K562 (cell line): ENCODE measurements around the gene GCDH. TPM values are rescaled to one million over a fixed set of nuclear protein-coding genes. Genes with fewer than 3 reads are reported as not detected.
A peak's percentile ranks its signal among the peaks of the same experiment; 100 is the strongest.

Source experiments
- CTCFL ChIP-seq: IDR thresholded peaks from 2 replicates; pipeline ENCODE4 v1.6.1; 2011; ENCODE audit warnings: borderline replicate concordance, low read depth, mild to moderate bottlenecking, moderate library complexity, low read length; ENCODE audit not compliant: insufficient read depth, poor library complexity, severe bottlenecking
- DACH1 ChIP-seq: fragments of 450-650 bp; IDR thresholded peaks from 2 replicates; pipeline ENCODE4 v1.6.1; 2018; ENCODE audit not compliant: partially characterized antibody
- E2F8 ChIP-seq: fragments of 450-650 bp; IDR thresholded peaks from 2 replicates; pipeline ENCODE4 v1.7.1; 2018; ENCODE audit warnings: mild to moderate bottlenecking, low read depth; ENCODE audit not compliant: partially characterized antibody
- ETV5 ChIP-seq: sonication (generic); formaldehyde crosslinking; IDR thresholded peaks from 2 replicates; pipeline ENCODE4 v1.4.0; 2020; ENCODE audit warnings: low read depth, mild to moderate bottlenecking, missing genetic modification reagents
- KHSRP ChIP-seq: fragments of 450-650 bp; IDR thresholded peaks from 2 replicates; pipeline ENCODE4 v1.6.1; 2017
- MYNN ChIP-seq, 2 experiments: sonication (generic); formaldehyde crosslinking in 1 of 2; IDR thresholded peaks; 2 replicates each; pipeline versions ENCODE4 v1.5.0 to v1.6.1; 2016 to 2020; ENCODE audit warnings: antibody characterized with exemption in 1 of 2, missing genetic modification reagents in 1 of 2
- NR2F6 ChIP-seq: fragments of 450-650 bp; formaldehyde crosslinking; IDR thresholded peaks from 2 replicates; pipeline ENCODE4 v1.4.0; 2020; ENCODE audit warnings: mild to moderate bottlenecking
- RBM17 ChIP-seq: fragments of 200-400 bp; formaldehyde crosslinking; IDR thresholded peaks from 2 replicates; pipeline ENCODE4 v1.6.1; 2017; ENCODE audit warnings: low read depth, mild to moderate bottlenecking, low read length, borderline replicate concordance
- TCF7L2 ChIP-seq: fragments of 150-350 bp; IDR thresholded peaks from 2 replicates; pipeline ENCODE4 v1.6.1; 2016; ENCODE audit warnings: low read depth, mild to moderate bottlenecking, low read length, moderate library complexity
- XRCC4 ChIP-seq: IDR thresholded peaks from one replicate; pipeline ENCODE4 v1.6.1; 2011; ENCODE audit not compliant: insufficient read depth, insufficient read length; ENCODE audit errors: extremely low read depth
- ZNF79 ChIP-seq: fragments of 250-450 bp; sonication (Bioruptor Pico); IDR thresholded peaks from 2 replicates; pipeline ENCODE4 v1.4.0; 2020; ENCODE audit warnings: low read depth, mild to moderate bottlenecking, moderate library complexity
- polyA plus RNA-seq, 8 experiments: library from polyadenylated mRNA; depleted of rRNA in 4 of 8; stranded (reverse) in 5 of 8; unstranded in 3 of 8; fragments of >200 nt; fragmentation: Nextera tagmentation in 2 of 8; fragmentation: Illumina TruSeq in 1 of 8; extraction: Ambion mirVana in 2 of 8; extraction: Trizol in 1 of 8; gene quantifications; 2 replicates each; pipeline versions ENCODE4 v1.2.1 to v1.2.3, GENCODE V29; 2011 to 2014; ENCODE audit warnings: inconsistent platforms in 1 of 8, missing spikeins in 1 of 8
- total RNA-seq, 7 experiments: library from RNA; depleted of rRNA in 6 of 7; stranded (reverse); fragments of >200 nt in 6 of 7; fragmentation: Illumina TruSeq in 2 of 7; extraction: Trizol in 2 of 7; gene quantifications; 2 replicates each; pipeline versions ENCODE4 v1.2.1 to v1.2.3, GENCODE V29; 2011 to 2021; ENCODE audit warnings: low replicate concordance in 1 of 7
- TF ChIP-seq, protein P1 (sequence below): fragments of 250-450 bp; sonication (Bioruptor Pico); IDR thresholded peaks from 2 replicates; pipeline ENCODE4 v1.9.0; 2021; ENCODE audit warnings: mild to moderate bottlenecking
- TF ChIP-seq, protein P2 (sequence below): sonication (generic); formaldehyde crosslinking; IDR thresholded peaks from 2 replicates; pipeline ENCODE4 v1.8.0; 2022; ENCODE audit warnings: missing genetic modification reagents, mild to moderate bottlenecking, moderate library complexity, borderline replicate concordance
- TF ChIP-seq, protein P3 (sequence below): fragments of 250-450 bp; sonication (Bioruptor Pico); IDR thresholded peaks from 2 replicates; pipeline ENCODE4 v1.5.0; 2021
- TF ChIP-seq, protein P4 (sequence below): fragments of 450-650 bp; IDR thresholded peaks from 2 replicates; pipeline ENCODE4 v1.6.1; 2018; ENCODE audit not compliant: partially characterized antibody

Gene GCDH
- total and polyA plus RNA-seq, 9 of the 15 experiments (the other 6 are each of a cell fraction or from before 2014, with no cell fraction given) = 2.9 to 50.8 (median 19.1) TPM

DNA sequence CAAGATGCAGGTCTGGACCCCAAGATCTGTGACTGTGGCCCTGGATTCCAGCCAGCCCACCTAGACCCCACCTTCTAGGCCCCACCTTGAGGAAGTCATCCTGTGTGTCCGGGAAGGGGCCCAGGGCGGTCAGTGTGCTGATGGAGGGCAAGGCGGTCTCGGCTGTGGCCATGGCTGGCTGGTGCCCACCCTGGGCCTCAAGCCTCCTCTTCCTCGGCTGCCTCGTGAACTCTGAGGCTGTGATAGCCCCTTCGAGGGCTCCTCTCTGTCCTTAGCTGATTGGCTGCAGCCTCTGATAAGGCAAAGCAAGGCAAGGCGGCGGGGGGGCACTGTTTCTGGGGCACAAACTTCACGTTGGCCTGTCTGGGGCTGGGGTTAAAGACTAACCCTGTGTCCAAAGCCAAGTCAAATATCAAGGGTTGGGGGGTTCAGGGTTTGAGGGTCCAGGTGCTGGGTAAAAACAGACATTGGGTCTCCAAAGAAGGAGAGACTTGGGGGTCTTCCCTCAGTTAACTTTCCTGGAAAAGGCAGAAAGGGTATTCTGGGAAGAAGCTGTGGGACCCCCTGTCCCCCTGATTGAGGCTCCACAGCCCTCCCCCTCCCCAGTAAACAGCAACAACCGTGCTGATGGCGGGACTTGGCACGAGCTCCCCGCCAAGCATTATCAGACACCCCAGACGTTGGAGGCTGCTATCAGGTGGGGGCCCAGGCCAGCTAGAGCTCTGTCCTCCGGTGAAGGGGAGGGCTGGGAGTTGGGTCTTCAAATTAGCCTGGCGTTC is 3.8 kb upstream of the GCDH start, which contains the start of gene KLF1 (continued):
- TF ChIP-seq DACH1 (no peak), KHSRP (no peak), E2F8 (peak; percentile 67), CTCFL (no peak), TCF7L2 (no peak), XRCC4 (no peak), ZNF79 (CRISPR knock-in tag) (no peak), ETV5 (CRISPR knock-in tag) (peak; percentile 38), RBM17 (no peak), MYNN (IDR thresholded peaks at IDR 0.05) (peak; percentile 45; the same call in 1 of the 2 replicates), MYNN (CRISPR knock-in tag; IDR thresholded peaks at IDR 0.05) (no peak), NR2F6 (CRISPR knock-in tag) (no peak)
- TF ChIP-seq, protein P1, sequence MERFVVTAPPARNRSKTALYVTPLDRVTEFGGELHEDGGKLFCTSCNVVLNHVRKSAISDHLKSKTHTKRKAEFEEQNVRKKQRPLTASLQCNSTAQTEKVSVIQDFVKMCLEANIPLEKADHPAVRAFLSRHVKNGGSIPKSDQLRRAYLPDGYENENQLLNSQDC = no peak
- TF ChIP-seq, protein P2, sequence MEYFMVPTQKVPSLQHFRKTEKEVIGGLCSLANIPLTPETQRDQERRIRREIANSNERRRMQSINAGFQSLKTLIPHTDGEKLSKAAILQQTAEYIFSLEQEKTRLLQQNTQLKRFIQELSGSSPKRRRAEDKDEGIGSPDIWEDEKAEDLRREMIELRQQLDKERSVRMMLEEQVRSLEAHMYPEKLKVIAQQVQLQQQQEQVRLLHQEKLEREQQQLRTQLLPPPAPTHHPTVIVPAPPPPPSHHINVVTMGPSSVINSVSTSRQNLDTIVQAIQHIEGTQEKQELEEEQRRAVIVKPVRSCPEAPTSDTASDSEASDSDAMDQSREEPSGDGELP = peak; percentile 82
- TF ChIP-seq, protein P3, sequence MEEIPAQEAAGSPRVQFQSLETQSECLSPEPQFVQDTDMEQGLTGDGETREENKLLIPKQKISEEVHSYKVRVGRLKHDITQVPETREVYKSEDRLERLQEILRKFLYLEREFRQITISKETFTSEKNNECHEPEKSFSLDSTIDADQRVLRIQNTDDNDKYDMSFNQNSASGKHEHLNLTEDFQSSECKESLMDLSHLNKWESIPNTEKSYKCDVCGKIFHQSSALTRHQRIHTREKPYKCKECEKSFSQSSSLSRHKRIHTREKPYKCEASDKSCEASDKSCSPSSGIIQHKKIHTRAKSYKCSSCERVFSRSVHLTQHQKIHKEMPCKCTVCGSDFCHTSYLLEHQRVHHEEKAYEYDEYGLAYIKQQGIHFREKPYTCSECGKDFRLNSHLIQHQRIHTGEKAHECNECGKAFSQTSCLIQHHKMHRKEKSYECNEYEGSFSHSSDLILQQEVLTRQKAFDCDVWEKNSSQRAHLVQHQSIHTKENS (CRISPR knock-in tag) = no peak
- TF ChIP-seq, protein P4, sequence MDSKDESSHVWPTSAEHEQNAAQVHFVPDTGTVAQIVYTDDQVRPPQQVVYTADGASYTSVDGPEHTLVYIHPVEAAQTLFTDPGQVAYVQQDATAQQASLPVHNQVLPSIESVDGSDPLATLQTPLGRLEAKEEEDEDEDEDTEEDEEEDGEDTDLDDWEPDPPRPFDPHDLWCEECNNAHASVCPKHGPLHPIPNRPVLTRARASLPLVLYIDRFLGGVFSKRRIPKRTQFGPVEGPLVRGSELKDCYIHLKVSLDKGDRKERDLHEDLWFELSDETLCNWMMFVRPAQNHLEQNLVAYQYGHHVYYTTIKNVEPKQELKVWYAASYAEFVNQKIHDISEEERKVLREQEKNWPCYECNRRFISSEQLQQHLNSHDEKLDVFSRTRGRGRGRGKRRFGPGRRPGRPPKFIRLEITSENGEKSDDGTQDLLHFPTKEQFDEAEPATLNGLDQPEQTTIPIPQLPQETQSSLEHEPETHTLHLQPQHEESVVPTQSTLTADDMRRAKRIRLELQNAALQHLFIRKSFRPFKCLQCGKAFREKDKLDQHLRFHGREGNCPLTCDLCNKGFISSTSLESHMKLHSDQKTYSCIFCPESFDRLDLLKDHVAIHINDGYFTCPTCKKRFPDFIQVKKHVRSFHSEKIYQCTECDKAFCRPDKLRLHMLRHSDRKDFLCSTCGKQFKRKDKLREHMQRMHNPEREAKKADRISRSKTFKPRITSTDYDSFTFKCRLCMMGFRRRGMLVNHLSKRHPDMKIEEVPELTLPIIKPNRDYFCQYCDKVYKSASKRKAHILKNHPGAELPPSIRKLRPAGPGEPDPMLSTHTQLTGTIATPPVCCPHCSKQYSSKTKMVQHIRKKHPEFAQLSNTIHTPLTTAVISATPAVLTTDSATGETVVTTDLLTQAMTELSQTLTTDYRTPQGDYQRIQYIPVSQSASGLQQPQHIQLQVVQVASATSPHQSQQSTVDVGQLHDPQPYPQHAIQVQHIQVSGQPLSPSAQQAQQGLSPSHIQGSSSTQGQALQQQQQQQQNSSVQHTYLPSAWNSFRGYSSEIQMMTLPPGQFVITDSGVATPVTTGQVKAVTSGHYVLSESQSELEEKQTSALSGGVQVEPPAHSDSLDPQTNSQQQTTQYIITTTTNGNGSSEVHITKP = peak; percentile 19
